GM18858 (cell line): Measurements from ENCODE around the gene LIPE.

Experiments
- ATAC-seq: cut with Tn5 transposase; IDR thresholded peaks from one replicate; pipeline ENCODE4 v1.9.1; 2021; ENCODE audit not compliant: unreplicated experiment

LIPE gene

DNA sequence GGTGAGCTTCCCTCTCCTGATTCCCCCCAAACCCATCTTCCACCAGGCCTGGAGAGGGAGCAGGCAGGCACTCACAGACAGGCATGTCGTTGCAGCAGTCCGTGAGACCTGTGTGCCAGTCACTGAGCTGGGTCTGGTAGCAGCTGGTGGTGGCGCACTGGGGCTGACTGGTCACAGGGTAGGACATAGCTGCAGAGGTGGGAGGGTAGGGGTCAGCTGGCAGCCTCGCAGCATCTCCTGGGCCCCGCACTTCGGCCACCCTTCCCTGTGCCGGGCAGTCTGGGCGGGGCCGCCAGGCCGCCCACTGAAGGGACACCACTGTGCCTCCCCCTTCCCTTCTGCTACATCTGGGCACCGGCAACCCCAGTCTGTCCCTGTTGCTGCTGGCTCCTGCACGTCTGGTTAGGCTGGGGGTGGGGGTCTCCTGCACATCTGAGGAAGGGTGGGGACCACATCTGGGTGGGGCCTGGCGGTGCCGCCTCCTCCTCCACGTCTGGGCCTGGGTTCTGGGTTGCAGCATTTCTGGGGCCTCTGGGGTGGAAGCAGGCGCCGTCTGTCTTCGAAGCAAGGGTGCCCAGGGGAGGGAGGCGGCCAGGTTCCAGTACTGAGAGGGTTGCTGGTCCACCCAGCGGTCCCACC, 38.2 kb downstream of the LIPE start:
- no peak for ATAC-seq

DNA sequence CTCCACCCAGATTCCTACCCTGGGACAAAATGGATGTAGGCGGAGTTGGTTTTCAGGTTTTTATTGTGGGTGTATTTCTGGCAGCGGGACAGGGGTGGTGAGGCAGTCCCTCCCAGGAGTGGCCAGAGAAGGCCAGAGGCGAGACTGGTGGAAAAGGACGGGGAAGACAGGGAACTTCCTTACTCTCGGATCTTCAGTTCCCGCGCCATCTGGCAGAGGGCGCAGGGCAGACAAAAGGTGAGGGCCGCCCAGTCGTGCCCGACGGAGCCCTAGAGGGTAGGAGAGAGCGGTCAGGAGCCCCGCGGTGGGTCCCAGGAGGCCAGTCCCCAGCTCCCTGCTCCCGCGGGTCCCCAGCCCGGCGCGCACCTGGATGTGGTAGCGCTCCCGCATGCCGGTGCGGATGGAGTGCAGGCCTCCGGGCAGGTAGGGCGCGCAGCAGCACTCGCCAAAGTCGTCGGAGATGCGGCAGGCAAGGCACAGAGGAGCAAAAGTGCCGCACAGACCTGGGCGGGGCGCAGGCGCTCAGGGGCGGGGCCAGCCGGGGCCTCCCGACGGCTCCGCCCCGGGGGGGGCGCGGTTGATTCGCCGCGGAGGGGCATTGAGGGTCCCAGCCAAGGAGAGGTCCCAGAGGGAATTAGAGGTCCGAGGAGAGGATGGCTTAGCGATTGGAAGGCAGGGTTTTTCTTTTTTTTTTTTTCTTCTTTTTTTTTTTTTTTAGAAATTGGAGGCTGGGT, 40.0 kb downstream of the LIPE start:
- ATAC-seq: no peak

DNA sequence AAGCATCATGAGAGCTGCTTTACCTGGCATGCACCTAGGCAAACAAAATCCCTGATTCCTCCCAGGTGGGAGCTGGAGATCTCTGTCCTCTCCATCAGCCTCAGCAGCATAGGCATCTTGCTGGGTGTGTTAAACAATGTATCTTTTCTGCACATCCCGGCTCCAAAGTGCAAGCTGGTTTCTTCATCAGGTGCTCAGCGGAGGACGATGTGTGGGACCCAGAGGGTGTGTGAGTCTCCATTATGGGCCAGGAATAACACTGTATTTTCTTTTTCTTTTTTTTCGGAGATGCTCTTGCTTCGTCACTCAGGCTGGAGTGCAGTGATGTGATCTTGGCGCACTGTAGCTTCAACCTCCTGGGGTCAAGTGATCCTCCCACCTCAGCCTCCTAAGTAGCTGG, 47.0 kb downstream of the LIPE start:
- ATAC-seq: no peak

DNA sequence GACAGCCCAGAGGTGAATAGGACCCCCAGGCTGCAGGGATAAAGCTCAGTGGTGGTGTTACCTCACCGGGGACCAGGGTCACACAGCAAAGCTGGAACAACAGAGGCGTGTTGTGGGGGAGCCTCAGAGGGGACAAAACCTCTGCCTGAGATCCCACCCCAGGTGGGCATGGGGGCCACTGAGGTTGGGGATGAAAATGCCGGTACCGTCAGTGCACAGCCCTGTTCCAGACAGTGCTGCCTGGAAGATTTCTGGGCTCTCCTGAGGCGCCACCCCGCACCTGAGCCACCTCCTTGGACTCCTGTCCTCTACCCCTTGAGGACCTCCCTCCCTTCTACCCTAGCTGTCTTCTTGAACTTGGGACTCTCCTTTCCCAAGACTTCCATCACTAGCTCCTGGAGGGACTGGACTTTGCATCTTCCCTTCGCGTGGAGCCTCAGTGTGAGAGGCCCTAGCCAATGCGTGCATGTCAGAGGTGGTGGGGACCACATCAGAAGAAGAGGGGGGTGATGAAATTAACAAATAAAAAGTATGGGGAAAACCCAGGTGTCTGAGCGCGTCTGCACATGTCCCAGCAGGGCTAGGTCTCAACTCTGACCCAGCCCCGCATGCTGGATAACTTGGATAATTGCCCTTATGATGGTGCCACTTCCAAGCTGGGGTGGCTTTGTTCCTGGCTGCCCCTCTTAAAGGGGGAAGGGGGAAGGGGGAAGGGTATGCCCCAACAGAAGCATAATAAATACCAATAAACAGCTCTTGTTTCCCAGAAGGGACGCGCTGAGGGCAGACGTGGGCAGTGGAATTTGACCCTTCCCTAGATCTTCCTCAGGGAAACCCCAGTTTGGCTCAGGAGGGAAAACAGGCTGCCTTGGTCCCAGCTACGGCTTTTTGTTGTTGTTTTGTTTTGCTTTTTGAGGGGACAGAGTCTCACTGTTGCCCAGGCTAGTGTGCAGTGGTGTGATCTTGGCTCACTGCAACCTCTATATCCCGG, 48.7 kb downstream of the LIPE start:
- ATAC-seq: no peak

DNA sequence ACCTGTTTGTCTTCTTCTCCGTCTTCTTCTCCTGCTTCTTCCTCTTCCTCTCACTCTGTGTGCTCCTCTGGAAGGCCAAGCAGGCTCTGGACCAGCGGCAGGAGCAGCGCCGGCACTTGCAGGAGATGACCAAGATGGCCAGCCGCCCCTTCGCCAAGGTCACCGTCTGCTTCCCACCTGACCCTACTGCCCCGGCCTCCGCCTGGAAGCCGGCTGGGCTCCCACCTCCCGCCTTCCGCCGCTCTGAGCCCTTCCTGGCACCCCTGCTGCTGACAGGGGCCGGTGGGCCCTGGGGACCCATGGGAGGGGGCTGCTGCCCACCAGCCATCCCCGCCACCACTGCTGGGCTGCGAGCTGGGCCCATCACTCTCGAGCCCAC, 51.0 kb downstream of the LIPE start:
- ATAC-seq: no peak

DNA sequence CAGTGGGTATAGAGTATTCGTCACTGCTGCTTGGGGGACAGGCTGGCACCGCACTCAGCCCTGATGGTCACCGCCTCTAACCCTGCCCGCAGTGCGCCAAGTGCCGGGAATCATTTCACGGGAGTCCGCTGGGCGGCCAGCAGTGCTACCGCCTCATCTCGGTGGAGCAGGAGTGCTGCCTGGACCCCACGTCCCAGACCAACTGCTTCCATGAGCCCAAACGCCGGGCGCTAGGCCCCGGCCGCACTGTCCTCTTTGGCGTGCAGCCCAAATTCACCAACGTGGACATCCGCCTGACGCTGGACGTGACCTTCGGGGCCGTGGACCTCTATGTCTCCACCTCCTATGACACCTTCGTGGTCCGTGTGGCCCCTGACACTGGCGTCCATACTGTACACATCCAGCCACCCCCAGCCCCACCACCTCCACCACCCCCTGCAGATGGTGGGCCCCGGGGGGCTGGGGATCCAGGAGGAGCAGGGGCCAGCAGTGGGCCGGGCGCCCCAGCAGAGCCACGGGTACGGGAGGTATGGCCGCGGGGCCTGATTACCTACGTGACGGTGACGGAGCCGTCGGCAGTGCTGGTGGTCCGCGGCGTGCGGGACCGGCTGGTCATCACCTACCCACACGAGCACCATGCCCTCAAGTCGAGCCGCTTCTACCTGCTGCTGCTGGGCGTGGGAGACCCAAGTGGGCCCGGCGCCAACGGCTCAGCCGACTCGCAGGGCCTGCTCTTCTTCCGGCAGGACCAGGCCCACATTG, 51.6 kb downstream of the LIPE start:
- ATAC-seq: no peak

DNA sequence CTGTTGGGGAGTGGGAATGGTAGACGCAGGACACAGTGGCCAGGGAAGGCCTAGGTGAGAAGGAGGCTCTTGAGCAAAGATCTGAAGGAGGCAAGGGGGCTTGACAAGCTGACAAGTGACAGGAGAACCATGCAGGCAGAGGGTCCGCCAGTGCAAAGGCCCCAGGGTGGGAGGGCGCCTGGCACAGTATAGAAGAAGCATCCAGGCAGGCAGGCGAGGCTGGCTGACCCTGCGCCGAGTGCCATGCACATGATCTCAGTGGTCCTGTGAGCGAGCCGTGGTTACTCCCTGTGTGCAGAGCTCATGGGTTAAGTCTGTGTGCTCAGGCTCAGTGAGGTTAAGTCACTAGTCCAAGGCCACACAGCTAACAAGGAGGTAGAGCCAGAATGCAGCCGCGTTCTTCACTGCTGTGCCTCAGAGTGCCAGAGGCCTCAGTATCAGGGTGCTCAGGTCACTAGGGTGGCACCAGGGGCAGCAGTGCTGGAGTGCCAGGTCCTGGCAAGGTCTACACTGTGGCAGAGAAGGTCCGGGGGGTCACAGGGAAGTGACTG, 52.3 kb downstream of the LIPE start:
- ATAC-seq: no peak

DNA sequence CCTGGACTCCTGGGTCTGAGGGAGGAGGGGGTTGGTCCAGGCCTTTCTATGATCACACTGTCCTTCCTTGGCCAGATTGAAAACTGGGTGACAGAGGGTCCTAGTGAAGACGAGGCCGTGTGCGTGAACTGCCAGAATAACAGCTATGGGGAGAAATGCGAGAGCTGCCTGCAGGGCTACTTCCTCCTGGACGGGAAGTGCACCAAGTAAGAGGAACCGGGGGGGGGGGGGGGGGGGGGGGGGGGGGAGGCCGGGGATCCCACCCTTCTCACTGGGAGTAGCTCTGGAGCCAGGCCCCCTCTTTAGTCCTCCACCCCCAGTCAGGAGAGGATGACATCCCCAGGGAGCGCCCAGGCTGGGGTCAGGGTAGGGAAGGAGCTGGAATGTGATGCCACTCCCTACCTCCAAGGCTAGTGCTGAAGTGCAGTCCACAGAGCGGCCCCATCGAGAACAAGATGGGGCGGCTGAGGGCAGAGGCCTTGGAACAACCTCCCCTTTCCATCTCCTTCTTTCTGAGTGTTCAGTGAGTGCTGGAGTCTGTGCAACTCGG, 56.5 kb downstream of the LIPE start:
- no peak for ATAC-seq

DNA sequence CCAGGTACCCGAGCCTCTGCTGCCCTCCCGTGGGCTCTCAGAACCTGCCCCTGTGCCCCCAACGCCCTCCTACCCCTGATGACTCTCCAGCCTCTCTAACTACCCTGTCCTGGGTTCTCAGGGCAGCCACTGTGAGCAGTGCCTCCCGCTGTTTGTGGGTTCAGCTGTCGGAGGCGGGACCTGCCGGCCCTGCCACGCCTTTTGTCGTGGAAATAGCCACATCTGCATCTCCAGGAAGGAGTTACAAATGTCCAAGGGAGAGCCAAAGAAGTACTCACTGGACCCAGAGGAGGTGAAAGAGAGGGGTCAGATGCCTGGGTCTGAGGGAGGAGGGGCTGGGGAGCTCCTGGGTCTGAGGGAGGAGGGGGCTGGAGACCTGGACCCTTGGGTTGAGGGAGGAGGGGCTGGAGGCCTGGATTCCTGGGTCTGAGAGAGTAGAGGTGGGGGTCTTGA, 57.1 kb downstream of the LIPE start:
- no peak for ATAC-seq

DNA sequence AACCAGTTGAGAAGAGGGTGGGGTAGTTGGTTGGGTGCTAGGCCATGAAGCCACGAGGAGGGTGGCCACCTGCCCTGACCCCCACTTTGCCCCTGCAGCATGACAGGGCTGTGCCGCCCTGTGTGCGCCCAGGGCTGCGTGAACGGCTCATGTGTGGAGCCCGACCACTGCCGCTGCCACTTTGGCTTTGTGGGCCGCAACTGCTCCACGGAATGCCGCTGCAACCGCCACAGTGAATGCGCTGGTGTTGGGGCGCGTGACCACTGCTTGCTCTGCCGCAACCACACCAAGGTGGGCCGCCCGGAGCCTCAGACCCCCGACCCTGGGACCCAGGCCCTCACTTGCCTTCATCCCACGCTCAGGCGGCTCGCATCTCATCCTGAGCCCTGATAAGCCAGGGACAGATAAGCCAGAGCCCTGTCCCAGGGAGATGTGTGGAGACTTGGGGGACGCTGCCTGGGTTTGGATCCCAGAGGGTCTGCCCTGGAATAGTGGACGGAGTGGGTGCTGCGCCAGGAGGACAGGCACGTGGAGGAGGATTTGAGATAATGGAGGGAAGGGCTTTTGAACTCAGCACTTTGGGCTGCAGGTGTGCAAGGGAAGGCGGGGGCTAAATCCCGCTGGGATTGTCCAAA, 57.6 kb downstream of the LIPE start:
- ATAC-seq: no peak

DNA sequence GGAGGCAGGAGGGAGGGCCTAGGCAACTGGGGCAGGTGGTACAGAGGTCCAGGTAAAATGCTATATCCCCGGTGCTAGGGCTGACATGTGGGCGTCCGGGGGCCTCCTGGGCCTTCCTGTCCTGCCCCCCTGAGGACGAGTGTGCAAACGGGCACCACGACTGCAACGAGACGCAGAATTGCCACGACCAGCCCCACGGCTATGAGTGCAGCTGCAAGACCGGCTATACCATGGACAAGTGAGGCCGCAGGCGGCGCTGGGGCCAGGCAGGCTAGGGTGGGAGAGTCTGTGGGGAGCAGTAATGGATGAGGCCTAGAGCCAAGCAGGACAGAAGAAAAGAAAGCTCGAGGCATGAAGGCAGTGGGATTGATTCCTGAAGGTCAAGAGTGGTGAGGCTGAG, 58.4 kb downstream of the LIPE start:
- no peak for ATAC-seq

DNA sequence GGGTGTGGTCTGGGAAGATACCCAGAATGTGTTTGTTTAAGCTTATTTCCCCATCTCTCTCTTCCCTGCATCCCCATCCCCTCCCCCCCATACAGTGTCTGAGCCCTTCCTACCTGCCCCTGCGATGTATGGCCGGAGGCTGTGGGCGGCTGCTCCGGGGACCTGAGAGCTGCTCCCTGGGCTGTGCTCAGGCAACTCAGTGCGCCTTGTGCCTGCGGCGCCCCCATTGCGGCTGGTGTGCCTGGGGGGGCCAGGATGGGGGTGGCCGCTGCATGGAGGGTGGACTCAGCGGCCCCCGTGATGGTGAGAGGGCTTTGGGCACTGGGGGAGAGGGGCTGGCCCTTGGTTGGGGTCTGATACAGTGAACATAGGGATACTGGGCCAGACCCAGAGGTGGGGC, 58.8 kb downstream of the LIPE start:
- no peak for ATAC-seq

DNA sequence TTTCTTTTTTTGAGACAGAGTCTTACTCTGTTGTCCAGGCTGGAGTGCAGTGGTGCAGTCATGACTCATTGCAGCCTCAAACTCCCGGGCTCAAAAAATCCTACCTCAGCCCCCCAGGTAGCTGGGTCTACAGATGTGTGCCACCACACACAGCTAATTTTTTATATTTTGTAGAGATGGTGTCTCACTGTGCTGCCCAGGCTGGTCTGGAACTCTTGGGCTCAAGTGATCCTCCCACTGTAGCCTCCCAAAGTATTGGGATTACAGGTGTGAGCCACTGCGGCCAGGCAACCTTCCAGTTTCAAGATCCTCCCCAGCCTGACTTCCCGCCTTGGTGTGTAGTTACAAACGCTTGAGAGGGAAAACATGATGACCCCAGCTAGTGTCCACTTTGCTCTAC, 59.3 kb downstream of the LIPE start:
- ATAC-seq: no peak

DNA sequence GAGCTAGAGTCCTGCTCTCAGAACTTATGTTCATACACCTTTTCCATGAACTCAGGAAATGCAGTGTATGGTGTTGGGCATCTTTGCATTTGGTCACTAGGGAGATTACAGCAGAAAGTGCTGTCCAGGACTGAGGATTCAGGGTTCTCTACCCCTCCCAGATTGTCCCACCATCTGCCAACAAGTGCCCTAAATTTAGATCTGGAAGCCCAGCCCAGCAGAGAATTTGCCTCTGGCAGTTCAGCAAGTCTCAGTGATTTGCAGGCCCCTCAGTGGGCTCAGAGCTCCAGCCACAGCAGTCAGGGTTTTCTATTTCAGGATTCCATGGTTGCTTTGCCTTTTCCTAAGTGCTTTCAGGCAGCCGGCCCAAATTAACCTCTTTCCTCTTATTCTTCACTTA, 60.5 kb downstream of the LIPE start:
- no peak for ATAC-seq

DNA sequence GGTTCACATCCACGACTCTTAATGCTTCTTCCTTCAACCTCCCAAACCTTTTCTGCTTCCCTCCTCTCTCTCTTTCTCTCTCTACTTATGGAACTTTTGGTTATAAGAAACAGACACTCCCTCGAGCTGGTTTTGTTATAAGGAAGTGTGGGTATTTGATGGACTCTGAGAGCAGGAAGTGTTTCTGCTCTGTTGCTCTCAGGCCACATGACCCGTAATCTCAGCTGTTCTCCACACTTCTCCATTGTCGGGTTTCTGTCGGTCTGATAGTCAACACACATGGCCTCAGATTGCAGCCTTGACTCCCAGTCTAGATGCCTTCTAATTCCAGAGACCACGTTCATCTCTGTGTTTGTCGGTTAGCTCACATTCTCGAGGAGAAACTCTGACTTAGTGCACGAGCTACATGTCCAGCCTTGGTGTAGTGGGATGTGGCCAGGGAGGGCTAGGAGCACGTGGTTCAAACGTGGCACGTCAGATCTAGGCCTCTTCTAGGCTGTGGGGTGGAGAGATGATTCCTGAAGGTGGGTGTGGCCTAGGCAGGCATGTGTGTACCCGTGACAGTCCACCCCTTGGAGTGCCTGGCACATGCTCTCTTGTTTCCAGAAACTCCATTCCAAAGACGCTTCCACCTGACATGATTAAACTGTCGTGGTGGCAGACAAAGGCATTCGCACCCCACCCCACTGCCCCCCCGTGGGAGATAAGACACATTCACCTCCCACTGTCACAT, 63.4 kb downstream of the LIPE start:
- ATAC-seq: no peak

DNA sequence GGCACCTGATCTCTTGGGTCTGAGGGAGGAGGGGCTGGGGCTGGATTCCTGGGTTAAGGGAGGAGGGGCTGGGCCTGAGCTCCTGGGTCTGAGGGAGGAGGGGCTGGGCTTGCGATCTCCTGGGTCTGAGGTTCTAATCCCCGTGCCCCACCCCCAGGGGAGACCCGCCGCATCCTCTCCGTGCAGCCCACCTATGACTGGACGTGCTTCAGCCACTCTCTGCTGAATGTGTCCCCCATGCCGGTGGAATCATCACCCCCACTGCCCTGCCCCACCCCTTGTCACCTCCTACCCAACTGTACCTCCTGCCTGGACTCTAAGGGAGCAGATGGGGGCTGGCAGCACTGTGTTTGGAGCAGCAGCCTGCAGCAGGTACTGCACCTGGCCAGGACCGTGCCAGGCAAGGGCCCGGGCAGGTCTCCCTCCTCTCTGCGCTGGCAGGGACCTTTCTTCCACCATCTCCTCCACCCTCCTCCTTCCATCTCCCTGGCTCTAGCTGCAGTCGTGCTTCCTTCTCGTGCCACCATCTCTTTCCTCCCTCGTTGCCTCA, 64.2 kb downstream of the LIPE start:
- ATAC-seq: no peak

DNA sequence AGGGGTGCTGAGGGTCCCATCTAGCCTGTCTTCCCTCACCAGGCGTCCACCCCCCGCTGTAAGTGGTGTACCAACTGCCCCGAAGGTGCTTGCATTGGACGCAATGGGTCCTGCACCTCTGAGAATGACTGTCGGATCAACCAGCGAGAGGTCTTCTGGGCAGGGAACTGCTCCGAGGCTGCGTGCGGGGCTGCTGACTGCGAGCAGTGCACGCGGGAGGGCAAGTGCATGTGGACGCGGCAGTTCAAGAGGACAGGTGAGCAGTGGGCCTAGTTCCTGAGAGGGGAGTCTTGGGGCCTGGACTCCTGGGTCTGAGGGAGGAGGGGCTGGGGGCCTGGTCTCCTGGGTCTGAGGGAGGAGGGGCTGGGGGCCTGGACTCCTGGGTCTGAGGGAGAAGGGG, 64.8 kb downstream of the LIPE start:
- ATAC-seq: no peak

DNA sequence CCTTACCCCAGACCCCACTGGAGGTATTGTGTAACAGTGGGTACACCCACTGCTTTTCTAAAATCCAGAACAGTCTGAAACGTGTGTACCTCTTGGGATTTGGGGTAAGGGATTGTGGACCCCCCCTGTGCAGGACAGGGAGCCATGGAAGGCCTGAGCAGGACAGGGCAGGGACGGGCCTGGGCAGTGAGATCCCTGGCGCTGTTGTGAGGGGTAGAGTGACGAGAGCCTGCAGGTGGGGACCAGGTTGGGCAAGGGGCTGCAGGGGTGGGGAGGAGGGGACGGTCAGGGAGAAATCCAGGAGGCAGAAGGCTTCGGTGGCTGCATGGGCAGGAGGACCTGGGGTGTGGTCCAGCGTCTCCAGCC, 65.7 kb downstream of the LIPE start:
- no peak for ATAC-seq
